ENCODE data around the gene ELP5.

- no peak for TF ChIP-seq CTCF (conservative IDR thresholded peaks at IDR 0.05; ENCODE audit: low read depth, low read length)
- TF ChIP-seq CHD1 (IDR thresholded peaks at IDR 0.05; ENCODE audit: low read depth, low read length), result no peak
- TF ChIP-seq POLR2A (IDR thresholded peaks at IDR 0.05; ENCODE audit: low read depth, low read length), result no peak
- no peak for TF ChIP-seq NFE2L2 (IDR thresholded peaks at IDR 0.05; ENCODE audit: low read depth, low read length)
- no peak for TF ChIP-seq RCOR1 (IDR thresholded peaks at IDR 0.05; ENCODE audit: insufficient replicate concordance, low read length)
Observed at GRCh38 chr17:7232114-7232513, 19.9 kb upstream of the ELP5 start.
